Mesendoderm (in vitro differentiated cells): ENCODE results near the gene KRTAP10-3.
"Not testable (repeated sequence)": the region's sequence is repeated elsewhere in the genome, so short reads cannot be mapped to it uniquely, and the experiment has no call there.

ENCODE experiments used
- DNase-seq: peaks from one replicate; pipeline ENCODE4 v3.0.0; 2013
- H2AK5ac ChIP-seq: 2 replicates; pipeline ENCODE4 v1.6.1; 2013; ENCODE audit warnings: low read length, inconsistent platforms
- H2BK120ac ChIP-seq: 2 replicates; pipeline ENCODE4 v1.6.1; 2013; ENCODE audit warnings: low read depth, mild to moderate bottlenecking, low read length, moderate library complexity, mixed read lengths
- H2BK15ac ChIP-seq: replicated peaks from 2 replicates; pipeline ENCODE4 v1.6.1; 2013; ENCODE audit warnings: low read depth, mild to moderate bottlenecking, moderate library complexity
- H2BK5ac ChIP-seq: 2 replicates; pipeline ENCODE4 v1.6.1; 2013; ENCODE audit warnings: low read length, inconsistent platforms
- H3K18ac ChIP-seq: 2 replicates; pipeline ENCODE4 v1.6.1; 2013; ENCODE audit warnings: mild to moderate bottlenecking, low read length, mixed read lengths
- H3K23ac ChIP-seq: one replicate; pipeline ENCODE4 v1.6.1; 2013; ENCODE audit warnings: low read length
- H3K27ac ChIP-seq: 2 replicates; pipeline ENCODE4 v1.5.1; 2013; ENCODE audit warnings: low read depth, mild to moderate bottlenecking, inconsistent platforms, low read length, moderate library complexity
- H3K27me3 ChIP-seq: 2 replicates; pipeline ENCODE4 v1.6.1; 2013; ENCODE audit warnings: low read length, control low read depth, mild to moderate bottlenecking, inconsistent platforms; ENCODE audit not compliant: insufficient read depth, poor library complexity
- H3K36me3 ChIP-seq: 2 replicates; pipeline ENCODE4 v1.6.1; 2013; ENCODE audit warnings: low read length, inconsistent platforms; ENCODE audit not compliant: control insufficient read depth, insufficient read depth
- H3K4ac ChIP-seq: one replicate; pipeline ENCODE4 v1.6.1; 2013; ENCODE audit warnings: low read depth, mild to moderate bottlenecking, low read length, moderate library complexity
- H3K4me1 ChIP-seq: 2 replicates; pipeline ENCODE4 v1.6.1; 2013; ENCODE audit warnings: low read depth, low read length, inconsistent platforms; ENCODE audit not compliant: control insufficient read depth
- H3K4me2 ChIP-seq: 2 replicates; pipeline ENCODE4 v1.6.1; 2013; ENCODE audit warnings: low read length
- H3K4me3 ChIP-seq: 2 replicates; pipeline ENCODE4 v1.5.1; 2013; ENCODE audit warnings: mild to moderate bottlenecking, low read length
- H3K56ac ChIP-seq: one replicate; pipeline ENCODE4 v1.6.1; 2013; ENCODE audit warnings: low read length
- H3K79me1 ChIP-seq: 2 replicates; pipeline ENCODE4 v1.6.1; 2013; ENCODE audit warnings: low read length, inconsistent platforms
- H3K79me2 ChIP-seq: 2 replicates; pipeline ENCODE4 v1.6.1; 2013; ENCODE audit warnings: mild to moderate bottlenecking, low read length; ENCODE audit not compliant: control insufficient read depth, insufficient read depth
- H3K9ac ChIP-seq: 2 replicates; pipeline ENCODE4 v1.6.1; 2013; ENCODE audit warnings: low read length, inconsistent platforms
- H4K5ac ChIP-seq: one replicate; pipeline ENCODE4 v1.6.1; 2013; ENCODE audit warnings: low read length
- H4K8ac ChIP-seq: one replicate; pipeline ENCODE4 v1.6.1; 2013; ENCODE audit warnings: low read depth, mild to moderate bottlenecking, control low read depth, low read length, moderate library complexity
- WGBS: extraction: QIAGEN DNeasy Blood & Tissue Kit; methylation state at CpG from one replicate; pipeline ENCODE4 v1.1.7; 2013; ENCODE audit warnings: low lambda C conversion rate, missing lambda C conversion rate; ENCODE audit not compliant: insufficient coverage; ENCODE audit errors: extremely low coverage; 5-methylcytosine and 5-hydroxymethylcytosine counted together

KRTAP10-3 gene

GRCh38 chr21:44574457-44575306 lies 16.1 kb upstream of the KRTAP10-3 start:
- Histone ChIP-seq H3K56ac (no peak overlapping the region), H3K4ac (no peak overlapping the region), H3K27ac (no peak overlapping the region), H3K23ac (no peak overlapping the region), H3K4me1 (no peaks in the 10 kb centered on the region), H2BK120ac (no peak overlapping the region), H4K5ac (no peak overlapping the region), H3K4me2 (no peak overlapping the region), H3K4me3 (no peak overlapping the region), H3K9ac (no peak overlapping the region), H2AK5ac (no peak overlapping the region), H2BK15ac (no peak overlapping the region), H2BK5ac (no peak overlapping the region), H4K8ac (no peak overlapping the region), H3K27me3 (no peaks in the 10 kb centered on the region), H3K18ac (no peak overlapping the region), H3K79me1 (no peaks in the 10 kb centered on the region), H3K79me2 (no peaks in the 10 kb centered on the region), H3K36me3 (no peaks in the 10 kb centered on the region)
- peak; percentile 11 for DNase-seq
- no CpG with 5 or more reads among the region's 21 CpGs for WGBS

- DNase-seq = not testable (repeated sequence)
Observed at GRCh38 chr21:44573630-44574456, 15.2 kb upstream of the KRTAP10-3 start, which contains the start of gene KRTAP10-4. Gene KRTAP10-4, plus strand, starts transcription at chr21:44573729. Its CDS starts 30 bp downstream, at chr21:44573759.

DNA sequence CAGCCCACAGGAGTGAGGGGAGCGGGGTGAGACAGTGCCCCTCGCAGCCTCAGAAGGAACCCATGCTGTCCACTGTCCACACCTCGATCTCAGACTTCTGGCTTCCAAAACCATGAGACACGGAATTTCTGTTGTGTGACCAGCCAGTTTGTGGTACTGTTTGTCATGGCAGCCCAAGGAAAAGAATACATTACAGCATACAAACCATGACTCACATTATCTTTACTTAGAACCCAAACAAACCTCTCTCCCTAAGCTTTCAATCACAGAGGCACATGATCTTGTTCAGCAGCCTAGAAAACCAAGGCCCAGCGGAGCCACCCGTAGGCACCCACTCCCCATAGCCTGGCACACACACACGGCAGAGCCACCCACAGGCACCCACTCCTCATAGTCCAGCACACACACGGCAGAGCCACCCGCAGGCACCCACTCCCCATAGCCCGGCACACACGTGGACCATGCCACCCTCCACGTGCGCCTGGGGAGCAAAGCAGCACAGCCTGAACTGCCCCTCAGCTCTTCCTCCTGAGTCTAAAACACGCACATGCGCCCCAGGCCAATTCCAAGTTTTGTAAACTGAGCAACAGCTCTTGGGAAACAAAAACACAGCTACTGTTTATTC lies 14.5 kb upstream of the KRTAP10-3 start:
- no peak overlapping the region for H2BK15ac ChIP-seq
- WGBS = no CpG with 5 or more reads among the region's 15 CpGs
- no peak overlapping the region for H3K23ac ChIP-seq
- H3K79me1 ChIP-seq = no peaks in the 10 kb centered on the region
- no peaks in the 10 kb centered on the region for H3K27me3 ChIP-seq
- no peak overlapping the region for H3K56ac ChIP-seq
- no peak overlapping the region for H3K27ac ChIP-seq
- no peak overlapping the region for H3K18ac ChIP-seq
- H4K8ac ChIP-seq = no peak overlapping the region
- H3K4me1 ChIP-seq = no peaks in the 10 kb centered on the region
- H2BK5ac ChIP-seq = no peak overlapping the region
- H2AK5ac ChIP-seq = no peak overlapping the region
- H2BK120ac ChIP-seq = no peak overlapping the region
- no peak overlapping the region for H4K5ac ChIP-seq
- no peak overlapping the region for H3K9ac ChIP-seq
- H3K79me2 ChIP-seq = no peaks in the 10 kb centered on the region
- no peak overlapping the region for H3K4me3 ChIP-seq
- no peak overlapping the region for H3K4ac ChIP-seq
- no peak for DNase-seq
- H3K4me2 ChIP-seq = no peak overlapping the region
- no peaks in the 10 kb centered on the region for H3K36me3 ChIP-seq

More at GRCh38 chr21:44573630-44574456, 15.2 kb upstream of the KRTAP10-3 start, which contains the start of gene KRTAP10-4:
- H3K27ac ChIP-seq, H3K79me1 ChIP-seq, H3K18ac ChIP-seq, H3K56ac ChIP-seq, H2BK120ac ChIP-seq, H4K5ac ChIP-seq, H4K8ac ChIP-seq, H3K27me3 ChIP-seq, H3K79me2 ChIP-seq, H3K4ac ChIP-seq, H3K9ac ChIP-seq, H2AK5ac ChIP-seq, H3K4me3 ChIP-seq, H3K36me3 ChIP-seq, H2BK5ac ChIP-seq, H3K4me1 ChIP-seq, H2BK15ac ChIP-seq, H3K4me2 ChIP-seq, H3K23ac ChIP-seq: not testable (repeated sequence)
- no CpG with 5 or more reads among the region's 25 CpGs for WGBS

DNA sequence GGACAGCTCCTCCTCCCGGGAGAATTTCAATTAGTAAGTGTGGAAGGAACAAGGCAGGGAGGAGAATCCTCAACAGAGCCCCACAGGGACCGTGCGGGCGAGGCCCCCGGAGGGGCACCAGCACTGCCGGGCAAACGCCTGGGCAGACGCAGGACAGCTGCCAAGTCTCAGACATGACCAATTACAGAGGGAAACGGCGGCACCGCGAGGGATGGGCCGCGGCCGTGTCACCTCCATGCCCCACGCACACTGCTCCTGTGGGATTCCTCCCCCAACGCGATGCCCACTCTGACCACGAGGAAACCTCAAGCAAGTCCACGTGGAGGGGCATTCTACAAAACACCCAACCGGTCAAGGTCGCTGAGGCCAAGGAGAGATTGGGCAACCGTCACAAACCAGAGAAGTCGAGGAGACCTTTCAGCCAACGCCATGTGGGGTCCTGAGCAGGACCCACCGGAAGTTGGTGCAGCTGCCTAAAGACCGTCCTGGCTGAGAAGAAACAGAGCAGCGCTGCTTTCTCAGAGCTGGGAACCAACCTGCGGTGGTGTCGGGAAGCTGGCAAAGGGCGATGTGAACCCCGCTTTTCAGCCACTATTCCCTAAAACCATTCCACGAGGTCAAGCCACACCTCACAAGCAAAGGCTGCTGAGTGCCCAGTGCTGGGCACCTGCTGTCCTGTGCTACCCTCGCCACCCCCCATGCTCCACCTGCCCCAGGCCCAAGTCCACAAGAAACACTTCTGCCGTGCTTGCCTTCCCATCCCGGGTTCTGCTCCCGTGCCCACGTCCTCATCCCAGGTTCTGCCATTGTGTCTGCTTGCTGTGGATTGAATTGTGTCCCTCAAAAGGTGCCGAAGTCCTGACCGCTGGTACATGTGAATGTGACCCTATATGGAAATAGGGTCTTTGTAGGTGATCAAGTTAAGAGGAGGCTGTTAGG lies 13.5 kb upstream of the KRTAP10-3 start:
- Histone ChIP-seq H3K4me3 (no peak overlapping the region), H3K4me2 (no peak overlapping the region), H3K4ac (no peak overlapping the region), H3K27me3 (no peaks in the 10 kb centered on the region), H3K18ac (no peak overlapping the region), H2BK5ac (no peak overlapping the region), H2BK120ac (no peak overlapping the region), H4K8ac (no peak overlapping the region), H3K9ac (no peak overlapping the region), H3K23ac (no peak overlapping the region), H3K36me3 (no peaks in the 10 kb centered on the region), H2AK5ac (no peak overlapping the region), H3K79me2 (no peaks in the 10 kb centered on the region), H3K27ac (no peak overlapping the region), H2BK15ac (no peak overlapping the region), H3K79me1 (no peaks in the 10 kb centered on the region), H4K5ac (no peak overlapping the region), H3K56ac (no peak overlapping the region), H3K4me1 (no peaks in the 10 kb centered on the region)
- no CpG with 5 or more reads among the region's 40 CpGs for WGBS
- no peak for DNase-seq

GRCh38 chr21:44571296-44571695 lies 12.7 kb upstream of the KRTAP10-3 start:
- Histone ChIP-seq H3K79me2 (no peaks in the 10 kb centered on the region), H3K23ac (no peak overlapping the region), H3K27ac (no peak overlapping the region), H3K4ac (no peak overlapping the region), H3K56ac (no peak overlapping the region), H2BK120ac (no peak overlapping the region), H3K79me1 (no peaks in the 10 kb centered on the region), H3K9ac (no peak overlapping the region), H4K5ac (no peak overlapping the region), H2BK15ac (no peak overlapping the region), H2BK5ac (no peak overlapping the region), H4K8ac (no peak overlapping the region), H3K4me3 (no peak overlapping the region), H3K36me3 (no peaks in the 10 kb centered on the region), H3K27me3 (no peaks in the 10 kb centered on the region), H3K4me2 (no peak overlapping the region), H3K4me1 (no peaks in the 10 kb centered on the region), H3K18ac (no peak overlapping the region), H2AK5ac (no peak overlapping the region)
- DNase-seq = no peak
- WGBS = no CpG with 5 or more reads among the region's 4 CpGs
